Tibial nerve (tissue), 4 donors: Measurements from ENCODE around the gene FRMD4B. TPM values are rescaled to one million over a fixed set of nuclear protein-coding genes. Genes with fewer than 3 reads are reported as not detected.

Experiments used
- DNase-seq, 2 donors: peaks; one replicate each; pipeline ENCODE4 v3.0.0-alpha.2; 2019; ENCODE audit warnings: low spot score in 2 of 2
- H3K27ac ChIP-seq, 4 donors: fragments of 200-600 bp; sonication (generic) in 3 of 4; one replicate each; pipeline ENCODE4 v1.5.1; 2017 to 2019; ENCODE audit warnings: mild to moderate bottlenecking in 1 of 4
- H3K27me3 ChIP-seq, 2 donors: fragments of 200-600 bp; sonication (generic) in 1 of 2; one replicate each; pipeline versions ENCODE4 v1.5.1 to v1.6.0; 2017 to 2019
- H3K36me3 ChIP-seq, 3 donors: fragments of 200-600 bp; sonication (generic); one replicate each; pipeline ENCODE4 v1.5.1; 2018 to 2019
- H3K4me1 ChIP-seq, 4 donors: fragments of 200-600 bp; sonication (generic) in 3 of 4; one replicate each; pipeline ENCODE4 v1.5.1; 2017 to 2019
- H3K4me3 ChIP-seq, 4 donors: fragments of 200-600 bp; sonication (generic) in 3 of 4; one replicate each; pipeline ENCODE4 v1.5.1; 2017 to 2019; ENCODE audit warnings: mild to moderate bottlenecking in 1 of 4, moderate library complexity in 1 of 4
- H3K9me3 ChIP-seq, 4 donors: fragments of 200-600 bp; sonication (generic) in 3 of 4; one replicate each; pipeline ENCODE4 v1.5.1; 2017 to 2019
- EP300 ChIP-seq, 2 donors: sonication (generic); formaldehyde crosslinking; IDR thresholded peaks; one replicate each; pipeline ENCODE4 v1.6.1; 2017; ENCODE audit warnings: antibody characterized with exemption in 2 of 2, mild to moderate bottlenecking in 1 of 2
- POLR2A ChIP-seq, 2 donors: fragments of 450-650 bp; IDR thresholded peaks; one replicate each; pipeline ENCODE4 v1.6.1; 2017; ENCODE audit warnings: antibody characterized with exemption in 2 of 2, mild to moderate bottlenecking in 2 of 2, moderate library complexity in 2 of 2
- WGBS, 2 donors: methylation state at CpG; one replicate each; pipeline ENCODE4 v1.1.5; 2018; 5-methylcytosine and 5-hydroxymethylcytosine counted together
- total RNA-seq, 4 donors: library from RNA; depleted of rRNA; stranded (reverse); fragments of >200 nt; gene quantifications; one replicate each; pipeline ENCODE4 v1.1.0, GENCODE V29; 2016
- TF ChIP-seq, protein P1 (sequence below), 5 experiments: fragments of 200-600 bp in 3 of 5; fragments of 450-650 bp in 2 of 5; sonication (generic) in 3 of 5; IDR thresholded peaks; one replicate each; pipeline ENCODE4 v1.5.1; 2016 to 2019; ENCODE audit warnings: antibody characterized with exemption in 5 of 5, mild to moderate bottlenecking in 3 of 5, moderate library complexity in 2 of 5

FRMD4B gene
- total RNA-seq, 4 donors from 2014 or later: 41.7 to 62.1 (median 56.1) TPM

DNA sequence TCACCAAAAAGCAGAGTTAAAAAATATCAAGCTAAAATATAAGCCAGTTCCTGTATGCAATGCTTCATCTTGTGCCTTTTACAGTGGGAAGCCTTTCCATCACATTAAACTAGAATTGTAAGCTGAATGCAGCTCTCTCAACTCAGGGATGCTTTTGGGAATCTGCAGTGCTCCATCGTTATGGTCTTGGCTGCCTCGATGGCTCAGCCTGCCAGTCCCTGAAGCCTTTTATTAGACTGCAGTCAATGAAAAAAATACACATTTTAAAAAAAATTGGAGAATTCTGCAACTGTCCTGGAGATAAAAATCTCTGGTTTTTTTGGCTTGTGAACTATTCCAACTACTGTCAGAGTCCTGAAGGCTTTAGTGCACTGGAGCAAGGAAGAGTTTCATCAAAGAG, 53.0 kb downstream of the FRMD4B start:
- Histone ChIP-seq H3K9me3 (no peaks in the 10 kb centered on the region), H3K4me3 (no peak overlapping the region), H3K36me3 (no peaks in the 10 kb centered on the region), H3K4me1 (peaks cover 0 to 27% (median 4%) of the 10 kb centered on the region in 4 donors), H3K27ac (no peak overlapping the region), H3K27me3 (no peaks in the 10 kb centered on the region)
- DNase-seq: no peak
- 62 to 75% methylated on average over 2 of the region's 2 CpGs for whole genome bisulfite sequencing, 2 donors
- TF ChIP-seq, protein P1, sequence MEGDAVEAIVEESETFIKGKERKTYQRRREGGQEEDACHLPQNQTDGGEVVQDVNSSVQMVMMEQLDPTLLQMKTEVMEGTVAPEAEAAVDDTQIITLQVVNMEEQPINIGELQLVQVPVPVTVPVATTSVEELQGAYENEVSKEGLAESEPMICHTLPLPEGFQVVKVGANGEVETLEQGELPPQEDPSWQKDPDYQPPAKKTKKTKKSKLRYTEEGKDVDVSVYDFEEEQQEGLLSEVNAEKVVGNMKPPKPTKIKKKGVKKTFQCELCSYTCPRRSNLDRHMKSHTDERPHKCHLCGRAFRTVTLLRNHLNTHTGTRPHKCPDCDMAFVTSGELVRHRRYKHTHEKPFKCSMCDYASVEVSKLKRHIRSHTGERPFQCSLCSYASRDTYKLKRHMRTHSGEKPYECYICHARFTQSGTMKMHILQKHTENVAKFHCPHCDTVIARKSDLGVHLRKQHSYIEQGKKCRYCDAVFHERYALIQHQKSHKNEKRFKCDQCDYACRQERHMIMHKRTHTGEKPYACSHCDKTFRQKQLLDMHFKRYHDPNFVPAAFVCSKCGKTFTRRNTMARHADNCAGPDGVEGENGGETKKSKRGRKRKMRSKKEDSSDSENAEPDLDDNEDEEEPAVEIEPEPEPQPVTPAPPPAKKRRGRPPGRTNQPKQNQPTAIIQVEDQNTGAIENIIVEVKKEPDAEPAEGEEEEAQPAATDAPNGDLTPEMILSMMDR (IDR thresholded peaks at IDR 0.05): no peak

DNA sequence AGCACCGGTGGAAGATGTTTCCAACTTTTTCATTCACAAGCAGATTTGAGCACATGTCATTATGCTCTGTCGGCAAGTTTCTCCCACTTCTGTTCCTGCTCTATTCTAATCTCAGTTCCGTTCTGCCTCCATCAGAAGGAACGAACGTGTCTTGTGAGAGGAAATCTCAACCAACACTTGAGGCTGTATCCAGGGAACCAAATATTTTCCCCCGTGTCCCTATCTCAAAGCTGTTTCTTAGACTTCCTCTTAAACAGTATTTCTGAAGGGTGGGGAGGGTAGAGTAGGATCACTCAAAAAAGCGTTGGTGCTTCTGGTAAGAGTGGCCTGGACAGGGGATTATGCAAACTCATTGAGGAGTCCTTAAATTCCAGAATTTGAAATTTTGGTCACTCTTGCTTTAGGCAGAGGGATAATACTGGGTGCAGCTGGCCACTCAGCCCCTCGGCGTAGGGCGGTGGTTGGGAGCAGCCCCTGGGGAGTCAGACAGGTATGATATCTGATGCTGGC, 54.9 kb downstream of the FRMD4B start:
- no peaks in the 10 kb centered on the region for H3K36me3 ChIP-seq

DNA sequence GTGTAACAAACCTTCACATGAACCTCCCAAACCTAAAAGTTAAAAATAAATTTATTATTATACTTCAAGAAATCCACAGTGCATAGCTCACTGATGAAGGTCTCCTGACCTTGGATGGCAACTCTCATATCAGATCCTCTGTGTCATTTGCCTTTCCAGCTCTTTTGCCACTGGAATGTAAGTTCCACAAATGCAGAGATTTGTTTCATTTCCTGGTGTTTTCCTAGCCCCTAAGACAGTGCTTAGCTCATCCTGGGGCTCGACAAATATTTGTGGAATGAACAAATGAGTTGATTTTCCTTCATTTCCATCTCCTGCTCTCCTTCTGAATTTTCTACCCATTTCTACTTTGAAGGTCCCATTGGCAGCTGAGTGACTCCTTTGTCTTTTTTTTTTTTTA, 56.0 kb downstream of the FRMD4B start:
- no peaks in the 10 kb centered on the region for H3K27me3 ChIP-seq
- no peaks in the 10 kb centered on the region for H3K9me3 ChIP-seq
- TF ChIP-seq, protein P1 (IDR thresholded peaks at IDR 0.05): no peak
- no peak for TF ChIP-seq EP300 (IDR thresholded peaks at IDR 0.05)
- no peak for TF ChIP-seq POLR2A (IDR thresholded peaks at IDR 0.05)
- H3K4me1 ChIP-seq: peaks cover 0 to 45% (median 11%) of the 10 kb centered on the region in 4 donors
- no peaks in the 10 kb centered on the region for H3K36me3 ChIP-seq
- no peak overlapping the region for H3K4me3 ChIP-seq
- H3K27ac ChIP-seq: no peak overlapping the region
- 57% methylated on average over 1 of the region's 1 CpG for WGBS, 2 donors
- no peak for DNase-seq

More for the DNA sequence above, 54.9 kb downstream of the FRMD4B start:
- no peaks in the 10 kb centered on the region for H3K9me3 ChIP-seq
- WGBS, 2 donors: 72 to 73% methylated on average over 10 of the region's 10 CpGs
- TF ChIP-seq, protein P1 (IDR thresholded peaks at IDR 0.05): no peak
- TF ChIP-seq POLR2A (IDR thresholded peaks at IDR 0.05) (no peak), EP300 (IDR thresholded peaks at IDR 0.05) (peak in 1 of 2 donors; percentile 87)
- H3K27ac ChIP-seq: peak overlapping the region in 2 of 4 donors; percentile 5 to 25
- no peaks in the 10 kb centered on the region for H3K27me3 ChIP-seq
- no peak overlapping the region for H3K4me3 ChIP-seq
- peaks cover 0 to 37% (median 11%) of the 10 kb centered on the region in 4 donors for H3K4me1 ChIP-seq
- DNase-seq: peak in 1 of 2 donors; percentile 41

DNA sequence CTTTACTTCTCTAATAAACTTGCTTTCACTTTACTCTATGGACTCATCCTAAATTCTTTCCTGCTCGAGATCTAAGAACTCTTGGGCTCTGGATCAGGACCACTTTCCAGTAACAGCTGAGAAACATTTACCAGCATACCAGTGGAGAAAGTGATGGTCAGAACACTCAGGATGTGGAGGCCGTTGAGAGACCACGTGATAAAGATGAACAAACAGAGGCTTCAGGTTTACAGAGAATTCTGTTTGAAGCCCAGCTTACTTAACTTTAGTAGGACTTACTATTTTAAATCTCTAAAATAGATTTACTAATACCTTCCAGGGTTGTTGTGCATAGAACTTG, 57.0 kb downstream of the FRMD4B start:
- TF ChIP-seq EP300 (IDR thresholded peaks at IDR 0.05): no peak
- TF ChIP-seq, protein P1 (IDR thresholded peaks at IDR 0.05): no peak
- DNase-seq: no peak
- 47 to 66% methylated on average over 3 of the region's 3 CpGs for WGBS, 2 donors
- H3K4me1 ChIP-seq: peaks cover 0 to 53% (median 11%) of the 10 kb centered on the region in 4 donors
- no peaks in the 10 kb centered on the region for H3K27me3 ChIP-seq
- no peaks in the 10 kb centered on the region for H3K36me3 ChIP-seq
- H3K27ac ChIP-seq: peak overlapping the region in 2 of 4 donors; percentile 0 to 15
- no peaks in the 10 kb centered on the region for H3K9me3 ChIP-seq
- no peak overlapping the region for H3K4me3 ChIP-seq

DNA sequence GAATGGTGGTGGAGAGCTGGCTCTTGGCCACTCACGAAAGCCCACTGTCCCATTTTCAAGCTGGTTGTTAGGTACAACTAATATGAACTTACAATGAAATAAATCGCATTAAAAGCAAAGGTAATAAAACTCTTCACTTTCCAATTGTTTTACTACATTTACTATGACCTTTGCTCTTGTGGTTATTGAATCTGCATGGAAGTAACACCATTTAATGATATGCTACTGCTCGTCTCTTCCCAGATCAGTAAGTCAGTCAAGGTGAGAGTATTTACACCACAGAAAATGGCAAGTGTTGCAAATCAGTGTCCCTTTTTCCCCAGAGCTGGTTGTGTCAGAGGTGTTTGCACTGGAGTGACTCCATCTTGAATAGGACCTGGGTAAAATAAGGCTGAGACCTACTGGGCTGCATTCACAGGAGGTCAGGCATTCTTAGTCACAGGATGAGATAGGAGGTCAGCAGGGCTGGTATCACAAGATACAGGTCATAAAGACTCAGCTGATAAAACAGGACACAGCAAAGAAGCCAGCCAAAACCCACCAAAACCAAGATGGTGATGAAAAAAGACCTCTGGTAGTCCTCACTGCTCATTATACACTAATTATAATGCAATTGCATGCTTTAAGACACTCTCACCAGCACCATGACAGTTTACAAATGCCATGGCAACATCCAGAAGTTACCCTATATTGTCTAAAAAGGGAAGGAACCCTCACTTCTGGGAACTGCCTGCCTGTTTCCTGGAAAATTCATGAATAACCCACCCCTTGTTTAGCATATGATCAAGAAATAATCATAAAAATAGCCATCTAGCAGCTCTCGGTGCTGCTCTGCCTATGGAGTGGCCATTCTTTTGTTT, 57.6 kb downstream of the FRMD4B start:
- H3K36me3 ChIP-seq: no peaks in the 10 kb centered on the region
- no peak overlapping the region for H3K4me3 ChIP-seq
- peak overlapping the region in 2 of 4 donors; percentile 15 to 57 for H3K27ac ChIP-seq
- peaks cover 0 to 56% (median 11%) of the 10 kb centered on the region in 4 donors for H3K4me1 ChIP-seq
- WGBS, 2 donors: 75 to 76% methylated on average over 4 of the region's 4 CpGs
- no peaks in the 10 kb centered on the region for H3K27me3 ChIP-seq
- no peak for DNase-seq
- H3K9me3 ChIP-seq: no peaks in the 10 kb centered on the region
- TF ChIP-seq, protein P1 (IDR thresholded peaks at IDR 0.05): no peak
- no peak for TF ChIP-seq POLR2A (IDR thresholded peaks at IDR 0.05)
- no peak for TF ChIP-seq EP300 (IDR thresholded peaks at IDR 0.05)
